CD4-positive, alpha-beta T cell treated with Interleukin-12 subunit alpha and Interleukin-12 subunit beta, for 1 hour (primary cell): ENCODE results near the gene PAPPA.

ENCODE experiments used
- DNase-seq: peaks from one replicate; pipeline ENCODE4 v3.0.0-alpha.2; 2020

Gene PAPPA

GRCh38 chr9:116152941-116153764, 438 bp upstream of the PAPPA start:
- no peak for DNase-seq

GRCh38 chr9:116154334-116154975, 864 bp downstream of the PAPPA start:
- no peak for DNase-seq

- no peak for DNase-seq
Measured at GRCh38 chr9:116154976-116155697, 1.5 kb downstream of the PAPPA start.

- no peak for DNase-seq
Measured at GRCh38 chr9:116155698-116156039, 2.1 kb downstream of the PAPPA start.

GRCh38 chr9:116156621-116157314, 3.2 kb downstream of the PAPPA start:
- DNase-seq = no peak

- DNase-seq = no peak
Measured at GRCh38 chr9:116157436-116158138, 4.0 kb downstream of the PAPPA start.

- no peak for DNase-seq
Measured at GRCh38 chr9:116160676-116161571, 7.3 kb downstream of the PAPPA start.

GRCh38 chr9:116162241-116162781, 8.7 kb downstream of the PAPPA start:
- DNase-seq = no peak

- DNase-seq = no peak
Measured at GRCh38 chr9:116163293-116164055, 9.9 kb downstream of the PAPPA start.

GRCh38 chr9:116165912-116166311, 12.3 kb downstream of the PAPPA start:
- DNase-seq = no peak

- DNase-seq = no peak
Measured at GRCh38 chr9:116166713-116167112, 13.1 kb downstream of the PAPPA start.

GRCh38 chr9:116168231-116168630, 14.6 kb downstream of the PAPPA start:
- DNase-seq = no peak

GRCh38 chr9:116172216-116172615, 18.6 kb downstream of the PAPPA start:
- no peak for DNase-seq

GRCh38 chr9:116174347-116174746, 20.8 kb downstream of the PAPPA start:
- no peak for DNase-seq

GRCh38 chr9:116175614-116176013, 22.0 kb downstream of the PAPPA start:
- no peak for DNase-seq

- DNase-seq = no peak
Measured at GRCh38 chr9:116178481-116179211, 25.1 kb downstream of the PAPPA start.

GRCh38 chr9:116179568-116179967, 26.0 kb downstream of the PAPPA start:
- no peak for DNase-seq

GRCh38 chr9:116181853-116182610, 28.4 kb downstream of the PAPPA start:
- DNase-seq = no peak

GRCh38 chr9:116182876-116183275, 29.3 kb downstream of the PAPPA start:
- no peak for DNase-seq
